ENCODE results near the gene DAND5. TPM values are rescaled to one million over a fixed set of nuclear protein-coding genes. Genes with fewer than 3 reads are reported as not detected.

Gene DAND5
- polyA plus RNA-seq, 2 of the 4 experiments (the other 2 are of a cell fraction) = 0.12 to 0.21 TPM

- TF ChIP-seq E2F6 (IDR thresholded peaks at IDR 0.05; ENCODE audit: borderline replicate concordance, low read depth) = no peak
- TF ChIP-seq KDM1A (IDR thresholded peaks at IDR 0.05; ENCODE audit: low read depth) = no peak
- no peak for TF ChIP-seq ATOH8 (CRISPR knock-in tag; IDR thresholded peaks at IDR 0.05; ENCODE audit: low read depth)
- TF ChIP-seq TP53 (CRISPR knock-in tag; IDR thresholded peaks at IDR 0.05) = no peak
- TF ChIP-seq CBX2 (IDR thresholded peaks at IDR 0.05; ENCODE audit: borderline replicate concordance, low read depth) = no peak
- no peak for TF ChIP-seq KDM5A (IDR thresholded peaks at IDR 0.05)
- no peak for TF ChIP-seq POLR2A (IDR thresholded peaks at IDR 0.05; ENCODE audit: low read length)
- TF ChIP-seq CBX8 (IDR thresholded peaks at IDR 0.05) = no peak
- TF ChIP-seq JUNB (IDR thresholded peaks at IDR 0.05) = no peak
- TF ChIP-seq GATA3 (IDR thresholded peaks at IDR 0.05; ENCODE audit: borderline replicate concordance) = no peak
Measured at GRCh38 chr19:12967907-12968306, 1.5 kb upstream of the DAND5 start (continued).

GRCh38 chr19:12970070-12970820 is 869 bp downstream of the DAND5 start:
- TF ChIP-seq NPAS2 (CRISPR knock-in tag; IDR thresholded peaks at IDR 0.05; ENCODE audit: borderline replicate concordance) (no peak), ZFP36 (IDR thresholded peaks at IDR 0.05; ENCODE audit: borderline replicate concordance, partially characterized antibody) (peak; percentile 62)
- CTCF ChIA-PET = interaction anchor here (1.4 to 6.9 kb wide), 2 partner anchors 6 to 123 kb away, joined by 9 to 114 read pairs; no protein-coding TSS in a partner anchor
- no peak overlapping the region; a peak in 1 of 6 replicates for H3K27ac ChIP-seq
- peaks cover 19% of the 10 kb centered on the region; the same call in 2 of the 3 replicates for H3K4me1 ChIP-seq
- H3K4me3 ChIP-seq = no peak overlapping the region
- FAIRE-seq (no peak), DNase-seq (ENCODE audit: low read depth in 1 of 2, low spot score in 1 of 2) (no peak), ATAC-seq (no peak)
- POLR2A ChIA-PET = no interaction called here
- H3K9me3 ChIP-seq = no peaks in the 10 kb centered on the region
- H3K4me2 ChIP-seq = no peak overlapping the region
- 92% methylated on average over 7 of the region's 7 CpGs for WGBS (ENCODE audit: missing lambda C conversion rate)

GRCh38 chr19:12973236-12973635 is 3.9 kb downstream of the DAND5 start:
- H3K9me3 ChIP-seq = no peaks in the 10 kb centered on the region
- ChIA-PET POLR2A (no interaction called here), CTCF (interaction anchor here (0.6 to 16.3 kb wide), 4 partner anchors 7 to 157 kb away, joined by 3 to 309 read pairs (median 58); partner anchors contain the start of gene DAND5)
- DNase-seq (ENCODE audit: low read depth in 1 of 2, low spot score in 1 of 2) = no peak
- 94% methylated on average over 15 of the region's 16 CpGs for WGBS (ENCODE audit: missing lambda C conversion rate)
- ATAC-seq = no peak
- H3K27ac ChIP-seq = no peak overlapping the region
- no peak for TF ChIP-seq TFCP2L1 (CRISPR knock-in tag; IDR thresholded peaks at IDR 0.05)
- TF ChIP-seq CHD4 (IDR thresholded peaks at IDR 0.05; ENCODE audit: borderline replicate concordance) = no peak
- TF ChIP-seq POLR2AphosphoS2 (conservative IDR thresholded peaks at IDR 0.05; ENCODE audit: low read length) = no peak
- no peak overlapping the region for H3K4me2 ChIP-seq
- peaks cover 15% of the 10 kb centered on the region; the same call in 2 of the 3 replicates for H3K4me1 ChIP-seq
- no peak overlapping the region for H3K4me3 ChIP-seq
- no peak for FAIRE-seq

GRCh38 chr19:12974301-12975220 is 5.2 kb downstream of the DAND5 start:
- ATAC-seq = no peak
- no peak for DNase-seq (ENCODE audit: low read depth in 1 of 2, low spot score in 1 of 2)
- H3K4me3 ChIP-seq = no peak overlapping the region
- peaks cover 11% of the 10 kb centered on the region; the same call in 2 of the 3 replicates for H3K4me1 ChIP-seq
- POLR2A ChIA-PET = no interaction called here
- 62% methylated on average over 12 of the region's 19 CpGs for WGBS (ENCODE audit: missing lambda C conversion rate)
- H3K9me3 ChIP-seq = no peaks in the 10 kb centered on the region
- peak overlapping the region in 1 of 2 experiments; percentile 35; a peak in 2 of 6 replicates for H3K27ac ChIP-seq
- FAIRE-seq = no peak
- peak overlapping the region; percentile 26; the same call in 1 of the 3 replicates for H3K4me2 ChIP-seq
- no peak for TF ChIP-seq TFCP2L1 (CRISPR knock-in tag; IDR thresholded peaks at IDR 0.05)
- no peak for TF ChIP-seq HEYL (CRISPR knock-in tag; IDR thresholded peaks at IDR 0.05)
- TF ChIP-seq EP300 (IDR thresholded peaks at IDR 0.05) = no peak
- TF ChIP-seq CHD2 (IDR thresholded peaks at IDR 0.05; ENCODE audit: low read length, partially characterized antibody) = no peak
- TF ChIP-seq RFX5 (IDR thresholded peaks at IDR 0.05) = no peak
- TF ChIP-seq EHF (CRISPR knock-in tag; IDR thresholded peaks at IDR 0.05) = no peak
- TF ChIP-seq RARB (CRISPR knock-in tag; IDR thresholded peaks at IDR 0.05) = no peak
- no peak for TF ChIP-seq E2F6 (IDR thresholded peaks at IDR 0.05; ENCODE audit: borderline replicate concordance, low read depth)
- CTCF ChIA-PET = interaction anchor here (0.6 to 16.3 kb wide), 8 partner anchors 8 to 194 kb away, joined by 3 to 309 read pairs (median 4); partner anchors contain the start of gene DAND5

Measured in A549 (cell line).